ENCODE data around the gene INPP1.
"Not testable (repeated sequence)": the region's sequence is repeated elsewhere in the genome, so short reads cannot be mapped to it uniquely, and the experiment has no call there.

The INPP1 gene, protein sequence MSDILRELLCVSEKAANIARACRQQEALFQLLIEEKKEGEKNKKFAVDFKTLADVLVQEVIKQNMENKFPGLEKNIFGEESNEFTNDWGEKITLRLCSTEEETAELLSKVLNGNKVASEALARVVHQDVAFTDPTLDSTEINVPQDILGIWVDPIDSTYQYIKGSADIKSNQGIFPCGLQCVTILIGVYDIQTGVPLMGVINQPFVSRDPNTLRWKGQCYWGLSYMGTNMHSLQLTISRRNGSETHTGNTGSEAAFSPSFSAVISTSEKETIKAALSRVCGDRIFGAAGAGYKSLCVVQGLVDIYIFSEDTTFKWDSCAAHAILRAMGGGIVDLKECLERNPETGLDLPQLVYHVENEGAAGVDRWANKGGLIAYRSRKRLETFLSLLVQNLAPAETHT

DNA sequence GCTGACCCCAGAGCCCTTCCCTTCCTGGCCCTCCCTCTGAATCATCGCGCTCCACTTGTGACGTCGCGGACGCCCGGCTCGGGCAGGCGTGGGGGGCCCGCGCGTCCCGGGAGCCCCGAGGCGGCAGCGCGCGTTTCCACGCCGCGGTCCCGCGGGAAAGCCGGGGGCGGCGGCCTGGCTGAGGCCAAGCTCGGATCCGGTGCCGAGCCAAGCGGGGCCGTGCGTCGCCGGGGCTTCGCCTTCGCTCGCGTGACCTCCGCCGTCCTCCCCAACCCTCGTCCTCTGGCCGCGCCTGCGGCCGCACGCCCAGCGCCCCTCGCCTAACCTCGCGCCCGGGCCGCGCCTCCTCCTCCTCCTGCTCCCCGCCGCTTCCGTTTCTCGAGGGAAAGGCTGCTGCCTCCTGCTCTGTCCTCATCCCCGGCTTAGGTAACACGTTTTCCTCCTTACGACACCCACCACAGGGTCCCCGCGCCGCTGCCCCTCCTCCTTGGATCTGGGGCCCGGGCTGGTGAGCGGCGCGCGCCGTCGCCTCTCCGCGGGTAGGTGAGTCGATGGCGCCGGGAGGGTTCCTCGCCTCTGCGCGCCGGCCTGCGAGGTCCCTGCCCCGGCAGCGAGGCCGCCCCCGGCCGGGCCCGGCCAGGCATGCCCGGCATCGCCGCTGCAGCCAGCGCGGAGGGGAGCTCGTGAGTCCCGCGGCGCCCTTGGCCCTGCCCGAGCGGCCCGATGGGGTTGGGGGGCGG lies at the start of gene INPP1:
INPP1 (plus strand) TSS at position 54 of the 740 bp plus-strand sequence. CDS start 16,514 bp downstream, outside the sequence.
- DNase-seq, result no peak

DNA sequence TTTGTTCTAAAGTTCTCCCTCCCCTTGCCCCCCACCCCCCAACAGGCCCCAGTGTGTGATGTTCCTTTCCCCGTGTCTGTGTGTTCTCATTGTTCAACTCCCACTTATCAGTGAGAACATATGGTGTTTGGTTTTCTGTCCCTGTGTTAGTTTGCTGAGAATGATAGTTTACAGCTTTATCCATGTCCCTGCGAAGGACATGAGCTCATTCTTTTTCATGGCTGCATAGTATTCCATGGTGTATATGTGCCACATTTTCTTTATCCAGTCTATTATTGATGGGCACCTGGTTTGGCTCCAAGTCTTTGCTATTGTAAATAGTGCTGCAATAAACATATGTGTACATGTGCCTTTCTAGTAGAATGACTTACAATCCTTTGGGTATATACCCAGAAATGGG lies 45.5 kb upstream of the INPP1 start:
- not testable (repeated sequence) for DNase-seq

DNA sequence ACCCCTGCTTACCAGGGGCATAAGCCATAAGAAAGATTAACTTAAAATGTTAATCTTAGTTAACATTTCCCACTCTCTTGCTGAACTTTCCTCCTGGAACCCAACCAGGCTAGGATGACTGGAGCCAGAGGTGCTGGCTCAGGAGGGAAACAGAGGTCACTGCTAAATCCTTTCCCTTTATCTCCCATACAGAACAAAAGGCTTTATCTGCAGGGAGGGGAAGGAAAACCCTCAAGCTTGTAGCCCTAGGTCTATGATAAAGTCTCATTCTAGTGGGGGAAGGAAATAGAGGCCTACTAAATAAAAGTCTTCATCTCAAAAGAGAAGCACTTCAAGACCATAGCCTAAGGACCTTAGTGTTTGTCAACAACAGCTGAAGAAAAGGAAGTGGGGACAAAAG lies 42.4 kb upstream of the INPP1 start:
- DNase-seq, result no peak

DNA sequence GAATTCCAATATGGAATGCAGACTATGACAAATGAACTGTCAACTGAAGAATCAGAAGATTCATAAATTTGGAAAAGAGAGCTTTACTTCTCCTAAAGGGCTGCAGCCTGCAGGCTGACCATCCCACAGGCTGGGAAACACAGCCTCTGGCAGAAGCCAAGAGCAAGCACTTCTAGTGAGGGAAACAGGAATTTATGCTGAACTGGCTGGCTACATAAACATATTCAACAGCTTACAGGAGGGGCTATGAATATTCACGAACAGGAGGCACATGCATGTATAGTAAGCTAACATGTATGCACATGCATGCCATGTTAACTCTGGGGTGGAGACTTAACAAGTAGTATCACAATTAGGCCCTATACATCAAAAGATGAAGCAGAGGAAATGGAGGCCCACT lies 41.3 kb upstream of the INPP1 start:
- DNase-seq, result no peak

DNA sequence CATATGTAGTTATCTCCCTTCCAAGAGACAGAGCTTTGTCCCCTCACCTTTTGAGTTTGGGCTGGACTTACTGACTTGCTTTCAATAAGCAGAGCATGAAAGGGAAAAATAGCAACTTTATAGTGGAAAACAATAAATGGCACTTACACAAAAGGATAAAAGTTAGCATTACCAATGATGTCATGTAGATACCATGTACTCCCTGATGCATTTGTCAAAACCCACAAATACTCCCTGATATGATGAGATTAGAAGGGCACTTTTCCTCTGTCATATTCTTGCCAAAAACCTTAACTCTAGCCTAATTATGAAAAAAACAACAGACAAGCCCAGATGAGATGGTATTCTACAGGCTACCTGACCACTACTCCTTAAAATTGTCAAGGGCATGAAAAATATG lies 39.7 kb upstream of the INPP1 start:
- no peak for DNase-seq

DNA sequence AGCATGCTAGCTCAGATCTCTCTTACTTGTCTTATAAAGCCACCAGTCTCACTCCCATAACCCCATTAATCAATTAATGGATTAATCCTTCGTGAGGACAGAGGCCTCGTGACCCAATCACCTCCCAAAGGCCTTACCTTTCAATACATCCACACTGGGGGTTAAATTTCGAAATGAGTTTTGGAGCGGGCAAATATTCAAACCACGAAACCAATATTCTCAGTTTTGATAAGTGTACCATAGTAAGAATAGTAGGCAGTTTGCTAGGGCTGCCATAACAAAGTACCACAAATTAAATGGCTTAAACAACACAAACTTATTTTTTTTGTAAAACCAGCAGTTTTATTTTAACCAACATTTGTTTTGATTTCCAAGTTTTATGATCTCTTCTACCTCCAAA lies 39.0 kb upstream of the INPP1 start:
- DNase-seq, result no peak

DNA sequence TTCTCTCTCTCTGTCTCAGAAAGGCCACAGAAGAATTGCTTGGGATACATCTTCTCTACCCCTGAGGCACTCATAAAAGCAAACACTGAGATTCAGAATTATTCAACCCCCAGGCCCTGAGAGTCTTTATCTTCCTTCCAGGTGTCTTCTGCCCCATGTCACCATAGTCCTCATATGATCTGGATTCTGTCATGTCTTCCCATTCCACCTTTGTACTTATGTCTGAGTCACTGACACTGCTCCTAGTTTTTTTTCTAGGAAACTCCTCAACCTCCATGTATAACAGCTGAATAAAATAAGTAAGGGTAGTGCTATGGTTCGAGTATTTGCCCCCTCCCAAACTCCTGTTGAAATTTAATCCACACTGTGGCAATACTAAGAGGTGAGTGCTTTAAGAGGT lies 35.4 kb upstream of the INPP1 start:
- DNase-seq, result no peak

DNA sequence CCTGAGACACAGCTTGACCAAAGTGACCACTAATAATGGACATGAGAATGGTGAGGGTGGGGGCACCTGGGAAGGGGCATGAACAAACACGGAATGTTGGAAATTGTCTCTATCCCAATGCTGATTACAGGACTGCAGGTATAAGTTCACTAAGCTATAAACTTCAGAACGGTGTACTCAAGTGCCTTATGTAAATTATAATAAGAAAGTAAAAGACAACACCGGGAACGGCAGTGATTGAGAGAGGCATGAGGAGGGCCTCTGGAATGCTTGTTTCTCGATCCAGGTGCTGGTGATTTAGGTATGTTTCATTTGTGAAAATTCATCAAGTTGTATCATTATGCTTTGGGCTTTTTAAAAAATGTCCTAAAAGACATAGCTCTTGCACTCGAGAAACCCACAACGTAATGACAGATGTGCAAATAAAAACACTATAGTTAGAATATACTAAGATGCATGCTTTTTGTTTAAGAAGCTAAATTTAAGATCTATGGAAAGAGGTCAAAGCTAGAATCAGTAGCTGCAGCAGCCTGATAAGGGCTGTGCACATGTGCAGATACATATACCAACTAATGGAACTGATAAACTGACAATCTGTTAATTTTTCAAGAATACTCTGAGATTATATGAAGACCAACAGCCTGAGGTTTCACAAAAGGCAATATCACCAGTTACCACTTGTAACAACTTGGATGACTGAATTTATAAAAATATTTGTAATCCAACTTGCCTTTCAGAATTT lies 31.3 kb upstream of the INPP1 start:
- DNase-seq, result no peak

DNA sequence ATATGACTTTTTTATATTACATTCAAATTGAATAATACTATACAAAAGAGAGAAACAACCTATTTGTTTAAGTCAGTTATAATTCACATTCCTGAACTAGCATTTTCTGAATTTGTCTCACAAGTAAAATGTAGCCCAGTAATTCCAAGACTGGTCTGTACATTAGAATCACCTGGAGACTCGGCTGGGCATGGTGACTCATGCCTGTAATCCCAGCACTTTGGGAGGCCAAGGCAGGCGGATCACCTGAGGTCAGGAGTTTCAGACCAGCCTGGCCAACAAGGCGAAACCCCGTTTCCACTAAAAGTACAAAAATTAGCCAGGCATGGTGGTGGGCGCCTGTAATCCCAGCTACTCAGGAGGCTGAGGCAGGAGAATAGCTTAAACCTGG lies 30.8 kb upstream of the INPP1 start:
- DNase-seq, result not testable (repeated sequence)

DNA sequence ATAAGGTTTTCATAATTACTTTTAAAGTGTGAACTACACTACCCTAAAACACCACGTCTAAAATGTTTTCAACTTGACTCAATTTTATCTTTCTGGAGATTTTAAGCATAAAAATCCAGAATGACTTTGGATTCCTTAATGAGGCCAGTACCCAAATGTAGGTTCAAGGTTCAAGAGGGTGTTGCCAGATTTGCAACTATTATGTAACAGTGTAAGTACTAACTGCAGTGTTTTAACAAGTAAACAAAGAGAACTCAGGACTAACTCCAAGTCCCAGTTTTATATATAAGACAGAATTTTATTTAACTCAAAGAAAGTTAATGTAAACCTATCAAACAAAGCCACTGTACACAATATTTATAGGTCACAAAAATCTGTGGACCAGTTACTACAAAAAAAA lies 29.5 kb upstream of the INPP1 start:
- DNase-seq, result no peak

DNA sequence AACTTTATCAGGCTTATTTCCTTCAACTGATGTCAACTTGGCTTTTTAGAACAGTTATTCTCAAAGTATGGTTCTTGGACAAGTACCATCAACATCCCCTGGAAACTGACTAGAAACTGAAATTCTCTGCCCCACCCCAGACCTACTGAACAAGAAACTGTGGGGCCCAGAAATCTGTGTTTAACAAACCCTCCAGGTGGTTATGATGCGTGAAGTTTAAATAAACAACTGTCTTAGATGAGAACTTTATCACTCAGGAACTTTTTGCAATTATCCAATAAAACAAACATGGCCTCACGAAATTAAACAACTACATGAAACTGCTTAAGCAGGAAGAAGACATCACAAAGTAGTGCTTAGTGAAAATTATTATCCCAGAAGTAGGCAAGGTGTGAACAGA lies 28.1 kb upstream of the INPP1 start:
- DNase-seq, result no peak

DNA sequence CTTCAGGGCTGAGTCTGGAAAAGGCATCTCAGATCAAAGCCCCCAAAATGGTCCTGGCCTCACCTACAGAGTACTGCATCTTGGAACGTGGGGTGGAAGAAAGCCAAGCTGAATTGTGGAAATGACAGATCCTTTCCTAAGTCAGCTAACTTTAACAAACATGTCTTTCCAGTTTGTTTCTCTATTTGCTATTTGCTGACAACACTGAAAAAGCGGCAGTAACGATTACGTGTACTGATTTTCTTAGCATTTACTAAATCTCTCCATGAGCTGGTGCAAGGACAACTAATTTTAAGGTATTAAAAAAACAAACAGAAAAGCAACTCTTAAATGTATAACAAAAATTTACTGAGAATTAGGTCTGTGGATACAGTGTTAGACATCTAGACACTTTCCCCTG lies 24.9 kb upstream of the INPP1 start:
- no peak for DNase-seq

DNA sequence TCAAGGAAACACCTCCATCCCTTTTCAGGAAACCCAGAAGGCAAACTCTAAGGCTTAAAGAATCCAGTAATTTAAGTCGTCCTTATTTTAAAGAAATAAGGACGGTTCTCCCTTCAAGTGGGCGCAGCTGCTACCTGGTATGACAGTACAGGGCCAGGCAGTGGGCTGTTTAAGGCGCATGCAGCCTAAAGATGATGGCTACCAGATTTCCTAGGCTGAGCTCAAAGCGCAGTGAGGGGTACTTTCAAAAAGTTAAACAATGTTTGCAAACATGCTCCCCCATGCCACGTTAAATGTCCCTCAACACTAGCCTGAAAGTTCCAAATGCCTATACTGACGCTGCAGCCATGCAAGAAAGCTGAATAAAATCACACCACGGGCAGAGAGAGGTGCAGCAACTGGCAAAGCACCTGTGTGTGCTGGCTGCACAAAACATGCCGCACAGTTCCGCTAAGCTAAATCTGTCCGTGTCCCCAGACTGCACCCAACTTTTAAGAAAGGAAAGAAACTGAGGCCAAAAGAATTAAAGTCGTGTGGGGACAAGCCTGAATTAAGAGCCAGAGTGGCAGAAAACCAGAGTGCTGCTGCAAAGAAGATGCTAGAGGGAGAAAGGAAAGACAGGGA lies 24.3 kb upstream of the INPP1 start:
- no peak for DNase-seq

DNA sequence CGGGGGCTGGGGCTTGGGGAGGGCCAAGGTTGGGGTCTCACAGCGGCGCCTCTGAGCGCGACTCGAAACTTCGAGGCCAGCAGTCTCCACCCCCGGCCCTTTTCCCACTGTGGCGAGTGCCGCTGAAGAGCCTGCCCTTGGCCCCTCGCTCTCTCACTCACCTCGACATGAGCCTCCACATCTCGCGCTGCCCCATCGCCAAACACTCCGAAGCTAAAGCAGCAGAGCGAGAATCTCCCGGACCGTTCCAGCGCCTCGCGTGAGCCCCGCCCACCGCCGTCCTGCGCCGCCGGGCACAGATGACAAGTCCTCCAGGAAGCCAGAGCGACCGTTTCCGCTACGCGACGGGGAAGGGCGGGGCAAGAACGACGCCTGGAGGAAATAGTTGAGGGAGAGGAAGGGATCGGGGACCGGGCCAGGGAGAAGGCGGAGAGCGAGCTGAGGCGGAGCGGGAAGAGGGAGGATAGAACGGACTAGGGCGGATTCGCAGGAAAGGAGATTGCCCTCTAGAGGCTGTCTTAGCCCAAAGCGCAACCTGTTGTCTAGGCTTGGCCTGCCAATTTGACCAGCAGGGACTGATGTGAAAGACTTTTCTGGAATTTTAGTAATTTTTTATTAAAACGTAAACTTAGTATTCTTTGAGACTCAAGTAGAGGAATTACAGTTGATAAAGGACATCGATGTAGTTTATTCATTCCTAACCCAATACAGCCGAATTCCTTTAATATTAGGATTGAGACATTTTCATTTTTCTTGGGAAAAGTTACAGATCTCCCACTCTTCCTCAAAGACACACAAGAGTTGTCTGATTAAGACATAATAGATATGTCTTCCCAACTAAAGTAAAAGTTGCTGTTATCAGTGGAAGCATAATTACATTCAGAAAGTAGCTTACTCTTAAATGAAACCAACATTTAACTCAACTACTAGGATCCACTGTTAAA lies 23.6 kb upstream of the INPP1 start, which contains the start of gene HIBCH:
HIBCH (minus strand) TSS at position 272 of the 944 bp plus-strand sequence; CDS start at position 196, 76 bp downstream.
- peak; percentile 82 to 86 for DNase-seq

DNA sequence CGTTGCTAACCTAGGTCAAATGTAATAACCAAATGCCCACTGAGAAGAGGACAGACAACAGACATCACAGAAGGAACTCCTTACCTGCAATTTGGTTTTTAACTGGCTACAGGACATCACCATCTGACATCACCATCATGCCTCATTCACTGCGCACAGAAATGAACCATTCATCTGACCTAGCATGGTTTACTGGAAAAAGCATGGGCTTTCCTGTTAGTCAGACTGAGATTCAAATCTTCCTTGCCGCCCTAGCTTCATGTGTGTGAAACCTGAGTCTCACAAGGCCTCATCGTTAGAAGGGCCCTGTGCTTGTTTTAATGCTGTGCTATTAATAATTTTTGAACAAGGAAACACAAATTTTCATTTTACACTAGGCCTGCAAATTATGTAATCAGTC lies 22.7 kb upstream of the INPP1 start:
- no peak for DNase-seq

DNA sequence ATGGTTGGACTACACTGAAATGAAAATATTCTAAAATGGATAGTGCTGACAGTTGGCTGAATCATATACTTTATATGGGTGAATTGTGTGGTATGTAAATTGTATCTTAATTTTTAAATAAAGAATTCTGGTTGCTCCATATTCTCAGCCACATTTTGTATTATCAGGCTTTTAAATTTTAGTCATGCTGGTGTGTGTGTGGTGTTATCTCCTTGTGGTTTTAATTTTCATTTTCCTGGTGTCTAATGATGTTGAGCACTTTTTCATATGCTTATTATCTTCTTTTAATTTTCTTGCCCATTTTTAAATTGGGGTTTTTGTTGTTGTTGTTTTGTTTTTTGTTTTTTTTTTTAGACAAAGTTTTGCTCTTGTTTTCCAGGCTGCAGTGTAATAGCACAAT lies 20.0 kb upstream of the INPP1 start:
- DNase-seq, result no peak

DNA sequence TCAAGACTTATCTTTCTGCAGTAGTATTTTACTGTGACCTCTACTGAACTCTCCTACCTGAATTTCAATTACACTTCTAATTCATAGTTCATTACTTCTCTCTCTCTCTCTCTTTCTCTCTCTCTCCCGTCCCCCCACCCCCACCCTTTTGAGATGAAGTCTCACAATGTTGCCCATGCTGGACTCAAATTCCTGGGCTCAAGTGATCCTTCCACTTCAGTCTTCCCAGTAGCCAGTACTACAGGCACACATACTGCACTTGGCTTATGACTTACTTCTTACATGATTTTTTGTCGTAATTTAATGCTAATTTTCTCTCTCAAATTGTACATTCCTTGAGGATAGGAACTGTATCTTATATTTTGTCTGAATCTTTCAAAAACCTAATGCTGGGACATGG lies 17.8 kb upstream of the INPP1 start:
- no peak for DNase-seq

DNA sequence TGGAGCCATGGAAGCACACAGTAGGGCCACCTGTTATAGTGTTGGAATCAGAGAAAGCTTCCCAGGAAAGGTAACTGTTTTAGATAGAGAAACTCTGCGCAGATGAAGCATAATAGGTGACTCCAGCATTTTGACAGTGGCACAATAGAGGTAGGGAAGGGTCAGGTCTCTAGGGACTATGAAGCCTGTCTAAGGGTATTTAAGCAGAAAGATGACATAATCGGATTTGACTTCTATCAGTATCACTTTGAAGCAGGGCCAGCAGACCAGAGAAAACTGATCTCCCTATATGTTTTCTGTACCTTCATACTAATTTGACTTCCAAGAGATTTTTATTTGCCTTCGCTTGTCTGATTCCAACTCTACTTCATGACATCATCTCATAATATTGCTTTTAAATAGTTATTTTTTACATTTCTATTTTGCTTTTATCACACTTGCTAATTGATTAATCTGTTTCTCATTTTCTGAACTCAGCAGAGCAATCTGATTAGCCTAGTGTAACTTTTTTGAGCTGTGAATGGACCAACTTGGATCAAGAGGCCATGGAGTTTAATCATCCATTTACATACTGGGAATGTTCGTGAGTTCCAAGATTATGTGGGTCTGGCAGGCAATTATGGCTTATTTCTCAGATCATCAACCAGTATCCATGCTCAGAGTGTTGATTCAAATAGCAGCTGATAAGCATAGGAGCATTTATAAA lies 15.4 kb upstream of the INPP1 start:
- no peak for DNase-seq

DNA sequence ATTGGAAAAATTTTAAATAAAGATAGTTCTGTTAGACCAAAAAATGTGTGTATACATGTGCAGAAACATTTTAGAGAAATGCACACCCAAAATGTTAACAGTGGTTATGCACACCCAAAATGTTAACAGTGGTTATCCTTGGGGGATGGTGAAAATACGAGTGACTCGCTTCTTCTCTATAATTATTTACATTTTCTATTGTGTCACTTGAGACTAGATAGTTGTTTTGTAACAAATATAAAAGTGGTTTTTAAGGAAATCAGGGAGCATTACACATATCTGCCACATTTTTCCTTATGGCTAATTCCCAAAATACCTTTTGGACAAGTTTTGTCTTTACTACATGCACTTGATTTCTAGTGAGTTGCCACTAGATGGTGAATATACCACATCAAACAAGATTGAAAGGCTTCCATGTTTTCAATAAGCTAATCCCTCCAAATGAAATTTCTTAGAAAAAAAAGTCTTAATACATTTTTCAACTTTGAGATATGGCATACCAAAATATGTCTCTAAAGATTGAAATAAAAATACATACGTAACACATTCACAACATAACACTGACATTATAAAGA lies 14.7 kb upstream of the INPP1 start:
- DNase-seq, result no peak

DNA sequence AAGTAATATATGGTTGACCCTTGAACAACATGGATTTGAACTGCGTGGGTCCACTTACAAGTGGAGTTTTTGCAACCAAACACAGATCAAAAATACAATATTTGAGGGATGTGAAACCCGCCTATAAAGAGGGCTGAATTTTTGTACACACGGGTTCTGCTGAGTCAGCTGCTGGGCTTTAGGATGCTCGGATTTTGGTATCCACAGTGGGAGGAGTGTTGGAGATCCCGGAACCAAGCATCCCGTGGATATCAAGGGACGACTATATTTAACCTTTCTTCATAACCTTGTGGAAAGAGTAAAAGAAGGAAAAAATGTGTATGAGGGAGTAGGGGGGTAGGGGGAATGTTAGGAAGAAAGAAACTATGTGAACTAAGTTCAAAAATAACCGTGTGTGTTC lies 10.0 kb upstream of the INPP1 start:
- DNase-seq, result no peak

DNA sequence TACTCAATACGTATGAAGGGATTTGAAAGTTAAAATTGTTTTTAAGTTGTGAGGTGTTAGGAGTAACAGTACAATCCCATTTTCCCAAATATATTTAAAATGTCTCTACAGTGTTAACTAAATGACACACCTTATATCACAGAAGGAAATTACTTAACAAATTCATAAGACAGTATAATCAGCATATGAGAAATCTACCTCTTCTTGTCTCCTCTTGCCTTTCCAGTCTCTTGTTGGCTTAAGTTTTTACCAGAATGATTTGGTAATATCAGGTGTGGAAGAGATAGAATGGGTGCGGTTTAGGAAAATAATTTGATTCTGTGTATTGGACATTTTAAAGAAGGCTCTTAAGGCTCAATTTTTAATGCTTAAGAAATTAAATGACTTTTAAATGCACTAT lies 9.5 kb upstream of the INPP1 start:
- DNase-seq, result no peak

All from NCI-H187 (cell line).